HepG2 (cell line): ENCODE results near the gene ELAVL3. TPM values are rescaled to one million over a fixed set of nuclear protein-coding genes. Genes with fewer than 3 reads are reported as not detected.

Source experiments
- ATAC-seq: fragments of 200-7000 bp; cut with Tn5 transposase; 3 replicates; pipeline ENCODE4 v1.9.1; 2020; ENCODE audit warnings: mild to moderate bottlenecking, moderate library complexity
- BruUV-seq: library from RNA; stranded (reverse); fragments of 400-500 nt; replicated peaks from 2 replicates; lab custom pipeline; 2021; lab: Mats Ljungman, UMichigan
- CTCF ChIA-PET: fragments of 300-600 bp; formaldehyde crosslinking; extraction: SDS; loops from one replicate; lab custom pipeline; 2021; ENCODE audit warnings: low total read pairs, inconsistent platforms, low intra/inter-chr PET ratio; lab: Yijun Ruan, JAX
- POLR2A ChIA-PET: fragments of 350-600 bp; sonication (Branson Sonifier 250); formaldehyde crosslinking; loops from one replicate; lab custom pipeline; 2020; ENCODE audit warnings: antibody characterized with exemption, inconsistent platforms; lab: Yijun Ruan, JAX
- DNase-seq: peaks from one replicate; pipeline ENCODE4 v3.0.0-alpha.2; 2015; ENCODE audit warnings: low spot score
- FAIRE-seq: peaks from 3 replicates; lab custom pipeline; 2011; peaks lifted over from hg19 to GRCh38; lab: Jason Lieb, UNC
- H2AFZ ChIP-seq: one replicate; pipeline ENCODE4 v1.6.1; 2011; ENCODE audit warnings: low read length, inconsistent platforms
- H3K27ac ChIP-seq: fragments of 300-600 bp; 3 replicates; pipeline ENCODE4 v1.8.0; 2011; ENCODE audit warnings: mixed run types, mild to moderate bottlenecking, mixed read lengths, low read length, inconsistent platforms; ENCODE audit not compliant: insufficient read depth; ENCODE audit errors: extremely low read length
- H3K27me3 ChIP-seq, 2 experiments: fragments of 200-600 bp in 1 of 2; 2 replicates in 1 of 2; 3 replicates in 1 of 2; pipeline versions ENCODE4 v1.6.0 to v1.8.0; 2011; ENCODE audit warnings: low read length in 2 of 2, mild to moderate bottlenecking in 2 of 2, moderate library complexity in 2 of 2, inconsistent platforms in 1 of 2; ENCODE audit not compliant: insufficient read depth in 2 of 2, control insufficient read depth in 1 of 2
- H3K36me3 ChIP-seq, 2 experiments: fragments of 200-600 bp in 1 of 2; replicated peaks in 1 of 2; 2 replicates in 1 of 2; 3 replicates in 1 of 2; pipeline versions ENCODE4 v1.5.1 to v1.8.0; 2011; ENCODE audit warnings: low read length in 2 of 2, inconsistent platforms in 1 of 2; ENCODE audit not compliant: insufficient read depth in 2 of 2, control insufficient read depth in 1 of 2
- H3K4me1 ChIP-seq: 2 replicates; pipeline ENCODE4 v1.5.1; 2012; ENCODE audit warnings: low read length, inconsistent platforms; ENCODE audit not compliant: insufficient read depth
- H3K4me2 ChIP-seq: 2 replicates; pipeline ENCODE4 v1.6.0; 2011; ENCODE audit warnings: low read depth, low read length, inconsistent platforms
- H3K4me3 ChIP-seq, 3 experiments: fragments of 200-600 bp in 1 of 3; sonication (generic), shearing (Covaris generic) in 1 of 3; replicated peaks in 1 of 3; 2 replicates each; pipeline ENCODE4 v1.5.1; 2011 to 2016; ENCODE audit warnings: low read length in 3 of 3, inconsistent platforms in 2 of 3, low read depth in 2 of 3, mild to moderate bottlenecking in 2 of 3, control low read depth in 1 of 3, mixed read lengths in 1 of 3; ENCODE audit not compliant: insufficient read depth in 1 of 3
- H3K79me2 ChIP-seq: one replicate; pipeline ENCODE4 v1.6.1; 2011; ENCODE audit warnings: low read length, inconsistent platforms; ENCODE audit not compliant: insufficient read depth
- H3K9ac ChIP-seq: 2 replicates; pipeline ENCODE4 v1.6.0; 2011; ENCODE audit warnings: mild to moderate bottlenecking, low read depth, low read length, inconsistent platforms; ENCODE audit not compliant: insufficient read depth
- H3K9me3 ChIP-seq: 2 replicates; pipeline ENCODE4 v1.5.1; 2012; ENCODE audit warnings: mild to moderate bottlenecking, low read length
- H4K20me1 ChIP-seq: 2 replicates; pipeline ENCODE4 v1.6.0; 2011; ENCODE audit warnings: inconsistent platforms, mild to moderate bottlenecking, low read length, moderate library complexity; ENCODE audit not compliant: insufficient read depth
- ARNT ChIP-seq: fragments of 450-650 bp; IDR thresholded peaks from 2 replicates; pipeline ENCODE4 v1.6.1; 2017
- ETV6 ChIP-seq: sonication (generic); formaldehyde crosslinking; conservative IDR thresholded peaks from 2 replicates; pipeline ENCODE4 v1.4.0; 2020; ENCODE audit warnings: missing genetic modification reagents
- MYNN ChIP-seq: sonication (generic); formaldehyde crosslinking; IDR thresholded peaks from 2 replicates; pipeline ENCODE4 v1.4.0; 2020; ENCODE audit warnings: mild to moderate bottlenecking, low read depth, missing genetic modification reagents
- PTBP1 ChIP-seq: fragments of 200-400 bp; formaldehyde crosslinking; IDR thresholded peaks from 2 replicates; pipeline ENCODE4 v1.6.1; 2018; ENCODE audit warnings: low read length, low read depth; ENCODE audit not compliant: poor library complexity, severe bottlenecking
- STAT5B ChIP-seq: sonication (generic); formaldehyde crosslinking; IDR thresholded peaks from 2 replicates; pipeline ENCODE4 v1.4.0; 2020; ENCODE audit warnings: missing genetic modification reagents
- TP53 ChIP-seq: sonication (generic); formaldehyde crosslinking; conservative IDR thresholded peaks from 2 replicates; pipeline ENCODE4 v1.4.0; 2020; ENCODE audit warnings: missing genetic modification reagents
- ZFP41 ChIP-seq: sonication (generic); formaldehyde crosslinking; IDR thresholded peaks from 2 replicates; pipeline ENCODE4 v1.4.0; 2020; ENCODE audit warnings: mild to moderate bottlenecking, missing genetic modification reagents, borderline replicate concordance
- ZNF256 ChIP-seq: sonication (generic); formaldehyde crosslinking; conservative IDR thresholded peaks from 2 replicates; pipeline ENCODE4 v1.4.0; 2020; ENCODE audit warnings: missing genetic modification reagents
- ZNF333 ChIP-seq: sonication (generic); formaldehyde crosslinking; IDR thresholded peaks from 2 replicates; pipeline ENCODE4 v1.4.0; 2020; ENCODE audit warnings: mild to moderate bottlenecking, missing genetic modification reagents, borderline replicate concordance
- ZNF33B ChIP-seq: sonication (generic); formaldehyde crosslinking; IDR thresholded peaks from 2 replicates; pipeline ENCODE4 v1.5.1; 2020; ENCODE audit warnings: mild to moderate bottlenecking, missing genetic modification reagents
- ZSCAN30 ChIP-seq: sonication (generic); formaldehyde crosslinking; IDR thresholded peaks from 2 replicates; pipeline ENCODE4 v1.5.0; 2020; ENCODE audit warnings: mild to moderate bottlenecking, missing genetic modification reagents
- WGBS: methylation state at CpG from one replicate; pipeline ENCODE4 v1.1.6; 2017; ENCODE audit warnings: low lambda C conversion rate; 5-methylcytosine and 5-hydroxymethylcytosine counted together
- in situ Hi-C: cut with HindIII; loops from 2 replicates; pipeline ENCODE4 v1.10.0; 2017; ENCODE audit warnings: low pct_unique_long_range_greater_than_20kb; ENCODE audit not compliant: extremely low pct_ligation_motif_present
- intact Hi-C: fragments of 100-400 bp; cut with micrococcal nuclease; formaldehyde crosslinking; loops from one replicate; pipeline ENCODE4 v1.10.0; 2022; ENCODE audit not compliant: unreplicated experiment
- polyA plus RNA-seq, 8 experiments: library from polyadenylated mRNA; depleted of rRNA in 3 of 8; stranded (reverse) in 7 of 8; unstranded in 1 of 8; fragments of >200 nt; fragmentation: Illumina TruSeq in 4 of 8; extraction: Trizol in 4 of 8; gene quantifications; 2 replicates each; pipeline versions ENCODE4 v1.2.1 to v1.2.3, GENCODE V29; 2011 to 2016; ENCODE audit warnings: low read depth in 4 of 8, missing spikeins in 1 of 8, mixed read lengths in 1 of 8; ENCODE audit not compliant: insufficient read depth in 1 of 8
- total RNA-seq, 5 experiments: library from RNA; depleted of rRNA; stranded (reverse); fragments of >200 nt; fragmentation: Illumina TruSeq; extraction: Trizol; gene quantifications; 2 replicates each; pipeline ENCODE4 v1.2.3, GENCODE V29; 2016; ENCODE audit warnings: low read depth in 1 of 5
- TF ChIP-seq, protein P1 (sequence below): sonication (generic); formaldehyde crosslinking; IDR thresholded peaks from 2 replicates; pipeline ENCODE4 v1.5.0; 2020; ENCODE audit warnings: mild to moderate bottlenecking, missing genetic modification reagents, borderline replicate concordance
- TF ChIP-seq, protein P2 (sequence below): sonication (generic); formaldehyde crosslinking; conservative IDR thresholded peaks from 2 replicates; pipeline ENCODE4 v1.8.0; 2022; ENCODE audit warnings: mild to moderate bottlenecking, moderate library complexity, missing genetic modification reagents

The ELAVL3 gene
- total and polyA plus RNA-seq, 2 of the 13 experiments (the other 11 are each of a cell fraction or from before 2014, with no cell fraction given) = 0.03 TPM; not detected in 1

DNA sequence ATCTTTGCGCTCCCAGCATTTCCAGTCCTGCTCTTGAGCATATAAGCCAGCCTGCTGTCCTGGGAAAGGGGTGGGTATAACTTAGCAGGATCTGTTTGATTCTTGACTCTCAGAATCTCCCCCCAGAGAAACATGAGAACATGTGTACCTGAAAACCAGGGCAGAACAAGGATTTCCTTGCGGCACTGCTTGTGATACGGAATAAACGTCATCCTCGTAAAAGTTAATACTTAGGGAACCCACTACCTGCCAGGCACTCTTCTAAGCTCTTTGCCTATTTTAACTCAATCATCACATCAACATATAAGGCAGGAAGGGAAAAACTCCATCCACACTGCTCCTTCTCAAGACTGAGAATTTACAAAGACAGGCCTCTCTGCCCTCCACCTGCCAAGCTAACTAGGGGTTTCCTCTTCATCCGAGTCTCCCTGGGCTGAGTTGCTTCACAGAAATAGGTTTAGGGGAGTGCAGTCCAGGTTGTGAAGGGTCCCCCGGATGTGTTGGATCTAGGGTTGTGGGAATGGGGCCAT lies 23.7 kb upstream of the ELAVL3 start:
- no TSS peak for BruUV-seq
- Histone ChIP-seq H4K20me1 (no peaks in the 10 kb centered on the region; the same call in 1 of the 2 replicates), H3K27me3 (no peaks in the 10 kb centered on the region), H3K4me3 (peak overlapping the region; percentile 77 to 84 (median 81)), H3K9me3 (no peaks in the 10 kb centered on the region), H3K36me3 (peaks cover 0 to 2% of the 10 kb centered on the region in 2 experiments; a peak in 1 of 5 replicates), H3K4me2 (peak overlapping the region; percentile 95), H2AFZ (no peak overlapping the region), H3K27ac (peak overlapping the region; percentile 77), H3K9ac (peak overlapping the region; percentile 72), H3K79me2 (peaks cover 6% of the 10 kb centered on the region), H3K4me1 (peaks cover 18% of the 10 kb centered on the region)
- WGBS = 71% methylated on average over 7 of the region's 7 CpGs
- FAIRE-seq (no peak), DNase-seq (no peak), ATAC-seq (no peak)
- POLR2A ChIA-PET = interaction anchor here (1.3 kb wide), 1 partner anchor 14 kb away, joined by 3 read pairs; no protein-coding TSS in a partner anchor
- TF ChIP-seq ZNF333 (CRISPR knock-in tag) (no peak), MYNN (CRISPR knock-in tag) (0 out of 2 replicates have a peak, but pooled peaks have one; percentile 22)
- intact Hi-C loops = no loop called here
- CTCF ChIA-PET = no interaction called here
- in situ Hi-C loops = no loop called here

DNA sequence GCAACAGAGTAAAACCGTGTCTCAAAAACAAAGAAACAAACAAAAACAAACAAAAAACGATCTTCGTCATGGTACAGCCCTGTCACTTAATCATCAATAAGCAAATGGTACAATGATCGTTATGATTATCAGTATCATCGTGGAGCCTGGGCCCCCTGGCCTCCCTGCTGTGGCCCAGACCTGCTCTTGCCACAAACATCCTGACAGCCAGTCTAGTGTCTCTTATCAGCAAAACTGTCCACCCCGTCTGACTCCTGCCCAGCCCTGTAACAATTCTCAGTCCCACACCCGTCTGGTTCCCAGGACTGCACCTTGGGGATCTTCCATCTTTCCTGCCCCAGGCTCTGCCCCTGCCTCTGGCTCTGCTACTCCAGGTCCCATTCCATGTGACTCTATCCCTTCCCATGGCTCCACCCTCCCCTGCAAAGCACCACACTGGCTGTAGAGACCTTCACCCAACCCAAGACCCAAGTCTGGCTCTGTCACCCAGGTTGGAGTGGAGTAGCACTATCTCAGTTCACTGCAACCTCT lies 19.1 kb upstream of the ELAVL3 start:
- Histone ChIP-seq H3K4me1 (peaks cover 6% of the 10 kb centered on the region), H4K20me1 (no peaks in the 10 kb centered on the region; the same call in 1 of the 2 replicates), H3K27ac (no peak overlapping the region), H3K27me3 (no peaks in the 10 kb centered on the region), H3K9ac (no peak overlapping the region), H3K4me3 (no peak overlapping the region), H2AFZ (no peak overlapping the region), H3K79me2 (peaks cover 6% of the 10 kb centered on the region), H3K36me3 (peaks cover 7 to 8% of the 10 kb centered on the region in 2 experiments; a peak in 3 of 5 replicates), H3K9me3 (no peaks in the 10 kb centered on the region), H3K4me2 (no peak overlapping the region)
- no TSS peak for BruUV-seq
- 83% methylated on average over 7 of the region's 7 CpGs for WGBS
- DNase-seq (no peak), ATAC-seq (no peak), FAIRE-seq (no peak)
- ChIA-PET CTCF (no interaction called here), POLR2A (no interaction called here)
- in situ Hi-C loops = no loop called here
- TF ChIP-seq ZFP41 = no peak
- TF ChIP-seq PTBP1 = no peak
- TF ChIP-seq ARNT = no peak
- TF ChIP-seq, protein P1, sequence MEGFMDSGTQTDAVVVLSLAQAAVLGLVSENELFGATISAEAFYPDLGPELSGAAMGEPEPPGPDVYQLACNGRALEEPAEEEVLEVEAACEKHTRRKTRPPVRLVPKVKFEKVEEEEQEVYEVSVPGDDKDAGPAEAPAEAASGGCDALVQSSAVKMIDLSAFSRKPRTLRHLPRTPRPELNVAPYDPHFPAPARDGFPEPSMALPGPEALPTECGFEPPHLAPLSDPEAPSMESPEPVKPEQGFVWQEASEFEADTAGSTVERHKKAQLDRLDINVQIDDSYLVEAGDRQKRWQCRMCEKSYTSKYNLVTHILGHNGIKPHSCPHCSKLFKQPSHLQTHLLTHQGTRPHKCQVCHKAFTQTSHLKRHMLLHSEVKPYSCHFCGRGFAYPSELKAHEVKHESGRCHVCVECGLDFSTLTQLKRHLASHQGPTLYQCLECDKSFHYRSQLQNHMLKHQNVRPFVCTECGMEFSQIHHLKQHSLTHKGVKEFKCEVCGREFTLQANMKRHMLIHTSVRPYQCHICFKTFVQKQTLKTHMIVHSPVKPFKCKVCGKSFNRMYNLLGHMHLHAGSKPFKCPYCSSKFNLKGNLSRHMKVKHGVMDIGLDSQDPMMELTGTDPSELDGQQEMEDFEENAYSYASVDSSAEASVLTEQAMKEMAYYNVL (CRISPR knock-in tag) = no peak
- no peak for TF ChIP-seq ZNF256 (CRISPR knock-in tag)
- TF ChIP-seq ZSCAN30 (CRISPR knock-in tag) = no peak
- TF ChIP-seq STAT5B (CRISPR knock-in tag) = no peak
- TF ChIP-seq TP53 = no peak
- no peak for TF ChIP-seq ZNF33B (CRISPR knock-in tag)
- TF ChIP-seq ETV6 (CRISPR knock-in tag) = no peak
- TF ChIP-seq, protein P2, sequence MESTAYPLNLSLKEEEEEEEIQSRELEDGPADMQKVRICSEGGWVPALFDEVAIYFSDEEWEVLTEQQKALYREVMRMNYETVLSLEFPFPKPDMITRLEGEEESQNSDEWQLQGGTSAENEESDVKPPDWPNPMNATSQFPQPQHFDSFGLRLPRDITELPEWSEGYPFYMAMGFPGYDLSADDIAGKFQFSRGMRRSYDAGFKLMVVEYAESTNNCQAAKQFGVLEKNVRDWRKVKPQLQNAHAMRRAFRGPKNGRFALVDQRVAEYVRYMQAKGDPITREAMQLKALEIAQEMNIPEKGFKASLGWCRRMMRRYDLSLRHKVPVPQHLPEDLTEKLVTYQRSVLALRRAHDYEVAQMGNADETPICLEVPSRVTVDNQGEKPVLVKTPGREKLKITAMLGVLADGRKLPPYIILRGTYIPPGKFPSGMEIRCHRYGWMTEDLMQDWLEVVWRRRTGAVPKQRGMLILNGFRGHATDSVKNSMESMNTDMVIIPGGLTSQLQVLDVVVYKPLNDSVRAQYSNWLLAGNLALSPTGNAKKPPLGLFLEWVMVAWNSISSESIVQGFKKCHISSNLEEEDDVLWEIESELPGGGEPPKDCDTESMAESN (CRISPR knock-in tag) = no peak
- intact Hi-C loops = loop anchor here (5.0 kb wide), 1 partner anchor 87 kb away; no protein-coding TSS in a partner anchor
